Measurements from ENCODE around the gene NR2F2.

DNA sequence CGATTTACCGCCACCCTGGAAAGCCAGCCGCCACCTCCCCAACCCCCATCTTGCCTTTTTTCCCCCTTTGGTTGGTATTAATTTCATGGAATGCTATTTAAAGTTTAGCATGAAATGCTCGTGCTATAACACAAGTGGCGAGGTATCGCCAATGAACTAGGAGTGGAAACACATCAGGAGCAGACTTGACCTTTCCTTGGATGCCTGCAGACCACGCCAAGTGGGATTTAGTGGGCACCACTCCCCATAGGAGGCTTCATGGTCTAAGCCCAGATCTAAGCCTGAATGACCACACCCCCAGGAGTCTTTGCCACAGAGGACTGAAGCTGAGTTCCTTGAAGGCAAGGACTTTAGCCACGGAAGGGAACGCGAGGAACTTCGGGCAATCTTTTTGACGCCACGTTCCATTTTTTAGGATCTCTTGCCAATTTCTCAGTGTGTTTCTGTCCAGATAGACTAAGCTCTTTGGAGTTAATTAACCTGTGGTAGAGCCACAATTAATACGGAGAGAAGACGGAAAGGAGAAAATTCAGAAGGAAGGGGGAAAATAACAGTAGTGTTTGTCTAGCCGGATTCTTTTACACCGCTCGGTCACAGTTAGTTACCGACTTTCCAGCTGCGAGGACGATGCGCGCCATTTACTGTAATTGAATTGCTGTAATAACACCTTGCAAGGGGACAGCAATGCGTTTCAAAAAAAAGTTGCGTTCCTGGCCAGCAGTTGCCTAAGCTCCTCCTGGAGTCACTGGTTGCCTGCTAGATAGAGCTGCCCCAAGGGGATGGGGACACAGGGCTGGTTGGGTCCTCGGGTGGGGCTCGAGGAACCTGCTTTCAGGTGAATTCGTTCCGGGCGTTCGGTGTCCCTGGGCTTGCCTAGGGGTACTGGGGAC lies 37.1 kb downstream of the NR2F2 start:
- TF ChIP-seq, protein P1, sequence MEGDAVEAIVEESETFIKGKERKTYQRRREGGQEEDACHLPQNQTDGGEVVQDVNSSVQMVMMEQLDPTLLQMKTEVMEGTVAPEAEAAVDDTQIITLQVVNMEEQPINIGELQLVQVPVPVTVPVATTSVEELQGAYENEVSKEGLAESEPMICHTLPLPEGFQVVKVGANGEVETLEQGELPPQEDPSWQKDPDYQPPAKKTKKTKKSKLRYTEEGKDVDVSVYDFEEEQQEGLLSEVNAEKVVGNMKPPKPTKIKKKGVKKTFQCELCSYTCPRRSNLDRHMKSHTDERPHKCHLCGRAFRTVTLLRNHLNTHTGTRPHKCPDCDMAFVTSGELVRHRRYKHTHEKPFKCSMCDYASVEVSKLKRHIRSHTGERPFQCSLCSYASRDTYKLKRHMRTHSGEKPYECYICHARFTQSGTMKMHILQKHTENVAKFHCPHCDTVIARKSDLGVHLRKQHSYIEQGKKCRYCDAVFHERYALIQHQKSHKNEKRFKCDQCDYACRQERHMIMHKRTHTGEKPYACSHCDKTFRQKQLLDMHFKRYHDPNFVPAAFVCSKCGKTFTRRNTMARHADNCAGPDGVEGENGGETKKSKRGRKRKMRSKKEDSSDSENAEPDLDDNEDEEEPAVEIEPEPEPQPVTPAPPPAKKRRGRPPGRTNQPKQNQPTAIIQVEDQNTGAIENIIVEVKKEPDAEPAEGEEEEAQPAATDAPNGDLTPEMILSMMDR (optimal IDR thresholded peaks at IDR 0.05 in 1 of 3, IDR thresholded peaks at IDR 0.05 in 1 of 3, conservative IDR thresholded peaks at IDR 0.05 in 1 of 3; ENCODE audit: extremely low read depth in 1 of 3, insufficient read depth in 2 of 3, low read length in 3 of 3), result no peak
- peak; percentile 49 for TF ChIP-seq EZH2 (IDR thresholded peaks at IDR 0.05; ENCODE audit: low read length)

Data from keratinocyte (primary cell).